Osteoblast (primary cell): ENCODE measurements around the gene ALDH8A1. TPM values are rescaled to one million over a fixed set of nuclear protein-coding genes. Genes with fewer than 3 reads are reported as not detected.
"Not testable (repeated sequence)": the region's sequence is repeated elsewhere in the genome, so short reads cannot be mapped to it uniquely, and the experiment has no call there.

Experiments used
- DNase-seq: peaks from one replicate; pipeline ENCODE4 v3.0.0; 2011; ENCODE audit warnings: low spot score, mixed read lengths; ENCODE audit not compliant: insufficient read length; ENCODE audit errors: missing footprints
- H2AFZ ChIP-seq: 2 replicates; pipeline ENCODE4 v1.6.0; 2011; ENCODE audit warnings: mild to moderate bottlenecking, low read length
- H3K27ac ChIP-seq: 2 replicates; pipeline ENCODE4 v1.5.1; 2011; ENCODE audit warnings: mild to moderate bottlenecking, low read depth, low read length, moderate library complexity
- H3K27me3 ChIP-seq: 2 replicates; pipeline ENCODE4 v1.6.0; 2012; ENCODE audit warnings: mild to moderate bottlenecking, control low read depth, inconsistent platforms, low read length, moderate library complexity; ENCODE audit not compliant: insufficient read depth
- H3K36me3 ChIP-seq: 2 replicates; pipeline ENCODE4 v1.5.1; 2011; ENCODE audit warnings: mild to moderate bottlenecking, low read length, control low read depth, moderate library complexity; ENCODE audit not compliant: insufficient read depth
- H3K4me1 ChIP-seq: 2 replicates; pipeline ENCODE4 v1.5.1; 2011; ENCODE audit warnings: mild to moderate bottlenecking, low read length, control low read depth, moderate library complexity; ENCODE audit not compliant: insufficient read depth
- H3K4me2 ChIP-seq: 2 replicates; pipeline ENCODE4 v1.6.0; 2011; ENCODE audit warnings: mild to moderate bottlenecking, low read length; ENCODE audit not compliant: insufficient read depth
- H3K4me3 ChIP-seq: fragments of 200-600 bp; sonication (generic); 3 replicates; pipeline ENCODE4 v1.5.1; 2012; ENCODE audit warnings: mild to moderate bottlenecking, low read length, inconsistent platforms; ENCODE audit not compliant: insufficient read depth
- H3K79me2 ChIP-seq: 2 replicates; pipeline ENCODE4 v1.6.0; 2012; ENCODE audit warnings: mild to moderate bottlenecking, low read length, control low read depth, inconsistent platforms; ENCODE audit not compliant: insufficient read depth
- H3K9me3 ChIP-seq: 2 replicates; pipeline ENCODE4 v1.5.1; 2011; ENCODE audit warnings: low read depth, low read length, control low read depth
- H4K20me1 ChIP-seq: 2 replicates; pipeline ENCODE4 v1.6.0; 2012; ENCODE audit warnings: mild to moderate bottlenecking, low read length, control low read depth; ENCODE audit not compliant: insufficient read depth
- CTCF ChIP-seq: IDR thresholded peaks from 2 replicates; pipeline ENCODE4 v1.5.1; 2011; ENCODE audit warnings: mild to moderate bottlenecking, low read depth, low read length, moderate library complexity; ENCODE audit errors: extremely low read depth
- total RNA-seq: library from RNA; depleted of rRNA; stranded (reverse); fragments of >200 nt; gene quantifications from 2 replicates; pipeline ENCODE4 v1.2.3, GENCODE V29; 2012

ALDH8A1 gene
- total RNA-seq, 1 donor, result under 0.01 TPM

- TF ChIP-seq CTCF, result no peak
- DNase-seq, result peak; percentile 94
Observed at GRCh38 chr6:134908906-134909516, 40.9 kb downstream of the ALDH8A1 start.

GRCh38 chr6:134904731-134905130 lies 45.2 kb downstream of the ALDH8A1 start:
- not testable (repeated sequence) for H3K79me2 ChIP-seq, H3K36me3 ChIP-seq, DNase-seq, H4K20me1 ChIP-seq, H3K27me3 ChIP-seq, H3K4me2 ChIP-seq, H3K27ac ChIP-seq, H3K4me3 ChIP-seq, H2AFZ ChIP-seq, H3K9me3 ChIP-seq
- H3K4me1 ChIP-seq, result peaks cover 19% of the 10 kb centered on the region

More at GRCh38 chr6:134908906-134909516, 40.9 kb downstream of the ALDH8A1 start:
- Histone ChIP-seq H3K79me2 (no peaks in the 10 kb centered on the region), H3K27me3 (no peaks in the 10 kb centered on the region), H3K4me1 (peaks cover 41% of the 10 kb centered on the region), H3K4me2 (peak overlapping the region; percentile 81), H2AFZ (peak overlapping the region; percentile 58), H3K9me3 (no peaks in the 10 kb centered on the region), H4K20me1 (no peaks in the 10 kb centered on the region), H3K36me3 (no peaks in the 10 kb centered on the region), H3K4me3 (peak overlapping the region; percentile 51), H3K27ac (peak overlapping the region; percentile 100)

- no peak for TF ChIP-seq CTCF
- no peak overlapping the region for H3K4me2 ChIP-seq
- no peaks in the 10 kb centered on the region for H3K27me3 ChIP-seq
- H3K9me3 ChIP-seq, result no peaks in the 10 kb centered on the region
- peaks cover 8% of the 10 kb centered on the region for H3K4me1 ChIP-seq
- H2AFZ ChIP-seq, result peak overlapping the region; percentile 25
- H3K36me3 ChIP-seq, result no peaks in the 10 kb centered on the region
- peak; percentile 62 for DNase-seq
- no peaks in the 10 kb centered on the region for H3K79me2 ChIP-seq
- H4K20me1 ChIP-seq, result no peaks in the 10 kb centered on the region
- no peak overlapping the region for H3K4me3 ChIP-seq
- no peak overlapping the region for H3K27ac ChIP-seq
Observed at GRCh38 chr6:134903448-134903847, 46.5 kb downstream of the ALDH8A1 start.

GRCh38 chr6:134902936-134903335 lies 47.0 kb downstream of the ALDH8A1 start:
- H3K9me3 ChIP-seq, result no peaks in the 10 kb centered on the region
- no peak overlapping the region for H3K4me2 ChIP-seq
- H3K36me3 ChIP-seq, result no peaks in the 10 kb centered on the region
- H3K27me3 ChIP-seq, result no peaks in the 10 kb centered on the region
- no peaks in the 10 kb centered on the region for H4K20me1 ChIP-seq
- H3K4me3 ChIP-seq, result no peak overlapping the region
- H2AFZ ChIP-seq, result peak overlapping the region; percentile 63
- H3K27ac ChIP-seq, result no peak overlapping the region
- no peak for TF ChIP-seq CTCF
- no peak for DNase-seq
- H3K79me2 ChIP-seq, result no peaks in the 10 kb centered on the region
- H3K4me1 ChIP-seq, result peaks cover 5% of the 10 kb centered on the region
